HG03108 (cell line): ENCODE results near the gene ATP6V1G2.
"Not testable (repeated sequence)": the region's sequence is repeated elsewhere in the genome, so short reads cannot be mapped to it uniquely, and the experiment has no call there.

Source experiments
- ATAC-seq: cut with Tn5 transposase; IDR thresholded peaks from one replicate; pipeline ENCODE4 v1.9.1; 2021; ENCODE audit warnings: moderate library complexity; ENCODE audit not compliant: unreplicated experiment

ATP6V1G2 gene

DNA sequence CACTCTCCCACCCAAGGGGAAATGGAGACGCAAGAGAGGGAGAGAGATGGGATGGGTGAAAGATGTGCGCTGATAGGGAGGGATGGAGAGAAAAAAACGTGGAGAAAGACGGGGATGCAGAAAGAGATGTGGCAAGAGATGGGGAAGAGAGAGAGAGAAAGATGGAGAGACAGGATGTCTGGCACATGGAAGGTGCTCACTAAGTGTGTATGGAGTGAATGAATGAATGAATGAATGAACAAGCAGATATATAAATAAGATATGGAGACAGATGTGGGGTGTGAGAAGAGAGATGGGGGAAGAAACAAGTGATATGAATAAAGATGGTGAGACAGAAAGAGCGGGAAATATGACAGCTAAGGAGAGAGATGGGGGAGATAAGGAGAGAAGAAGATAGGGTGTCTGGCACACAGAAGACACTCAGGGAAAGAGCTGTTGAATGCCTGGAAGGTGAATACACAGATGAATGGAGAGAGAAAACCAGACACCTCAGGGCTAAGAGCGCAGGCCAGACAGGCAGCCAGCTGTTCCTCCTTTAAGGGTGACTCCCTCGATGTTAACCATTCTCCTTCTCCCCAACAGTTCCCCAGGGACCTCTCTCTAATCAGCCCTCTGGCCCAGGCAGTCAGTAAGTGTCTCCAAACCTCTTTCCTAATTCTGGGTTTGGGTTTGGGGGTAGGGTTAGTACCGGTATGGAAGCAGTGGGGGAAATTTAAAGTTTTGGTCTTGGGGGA, 29.7 kb upstream of the ATP6V1G2 start:
- no peak for ATAC-seq

DNA sequence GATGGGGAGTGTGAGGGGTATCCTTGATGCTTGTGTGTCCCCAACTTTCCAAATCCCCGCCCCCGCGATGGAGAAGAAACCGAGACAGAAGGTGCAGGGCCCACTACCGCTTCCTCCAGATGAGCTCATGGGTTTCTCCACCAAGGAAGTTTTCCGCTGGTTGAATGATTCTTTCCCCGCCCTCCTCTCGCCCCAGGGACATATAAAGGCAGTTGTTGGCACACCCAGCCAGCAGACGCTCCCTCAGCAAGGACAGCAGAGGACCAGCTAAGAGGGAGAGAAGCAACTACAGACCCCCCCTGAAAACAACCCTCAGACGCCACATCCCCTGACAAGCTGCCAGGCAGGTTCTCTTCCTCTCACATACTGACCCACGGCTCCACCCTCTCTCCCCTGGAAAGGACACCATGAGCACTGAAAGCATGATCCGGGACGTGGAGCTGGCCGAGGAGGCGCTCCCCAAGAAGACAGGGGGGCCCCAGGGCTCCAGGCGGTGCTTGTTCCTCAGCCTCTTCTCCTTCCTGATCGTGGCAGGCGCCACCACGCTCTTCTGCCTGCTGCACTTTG, 29.0 kb upstream of the ATP6V1G2 start, which contains the start of gene TNF:
Gene TNF, plus strand, starts transcription at position 231 of the 567 bp plus-strand sequence. Its CDS starts 177 bp downstream, at position 408.
- peak; percentile 18 for ATAC-seq

DNA sequence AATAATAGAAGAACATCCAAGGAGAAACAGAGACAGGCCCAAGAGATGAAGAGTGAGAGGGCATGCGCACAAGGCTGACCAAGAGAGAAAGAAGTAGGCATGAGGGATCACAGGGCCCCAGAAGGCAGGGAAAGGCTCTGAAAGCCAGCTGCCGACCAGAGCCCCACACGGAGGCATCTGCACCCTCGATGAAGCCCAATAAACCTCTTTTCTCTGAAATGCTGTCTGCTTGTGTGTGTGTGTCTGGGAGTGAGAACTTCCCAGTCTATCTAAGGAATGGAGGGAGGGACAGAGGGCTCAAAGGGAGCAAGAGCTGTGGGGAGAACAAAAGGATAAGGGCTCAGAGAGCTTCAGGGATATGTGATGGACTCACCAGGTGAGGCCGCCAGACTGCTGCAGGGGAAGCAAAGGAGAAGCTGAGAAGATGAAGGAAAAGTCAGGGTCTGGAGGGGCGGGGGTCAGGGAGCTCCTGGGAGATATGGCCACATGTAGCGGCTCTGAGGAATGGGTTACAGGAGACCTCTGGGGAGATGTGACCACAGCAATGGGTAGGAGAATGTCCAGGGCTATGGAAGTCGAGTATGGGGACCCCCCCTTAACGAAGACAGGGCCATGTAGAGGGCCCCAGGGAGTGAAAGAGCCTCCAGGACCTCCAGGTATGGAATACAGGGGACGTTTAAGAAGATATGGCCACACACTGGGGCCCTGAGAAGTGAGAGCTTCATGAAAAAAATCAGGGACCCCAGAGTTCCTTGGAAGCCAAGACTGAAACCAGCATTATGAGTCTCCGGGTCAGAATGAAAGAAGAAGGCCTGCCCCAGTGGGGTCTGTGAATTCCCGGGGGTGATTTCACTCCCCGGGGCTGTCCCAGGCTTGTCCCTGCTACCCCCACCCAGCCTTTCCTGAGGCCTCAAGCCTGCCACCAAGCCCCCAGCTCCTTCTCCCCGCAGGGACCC, 28.0 kb upstream of the ATP6V1G2 start:
- no peak for ATAC-seq

DNA sequence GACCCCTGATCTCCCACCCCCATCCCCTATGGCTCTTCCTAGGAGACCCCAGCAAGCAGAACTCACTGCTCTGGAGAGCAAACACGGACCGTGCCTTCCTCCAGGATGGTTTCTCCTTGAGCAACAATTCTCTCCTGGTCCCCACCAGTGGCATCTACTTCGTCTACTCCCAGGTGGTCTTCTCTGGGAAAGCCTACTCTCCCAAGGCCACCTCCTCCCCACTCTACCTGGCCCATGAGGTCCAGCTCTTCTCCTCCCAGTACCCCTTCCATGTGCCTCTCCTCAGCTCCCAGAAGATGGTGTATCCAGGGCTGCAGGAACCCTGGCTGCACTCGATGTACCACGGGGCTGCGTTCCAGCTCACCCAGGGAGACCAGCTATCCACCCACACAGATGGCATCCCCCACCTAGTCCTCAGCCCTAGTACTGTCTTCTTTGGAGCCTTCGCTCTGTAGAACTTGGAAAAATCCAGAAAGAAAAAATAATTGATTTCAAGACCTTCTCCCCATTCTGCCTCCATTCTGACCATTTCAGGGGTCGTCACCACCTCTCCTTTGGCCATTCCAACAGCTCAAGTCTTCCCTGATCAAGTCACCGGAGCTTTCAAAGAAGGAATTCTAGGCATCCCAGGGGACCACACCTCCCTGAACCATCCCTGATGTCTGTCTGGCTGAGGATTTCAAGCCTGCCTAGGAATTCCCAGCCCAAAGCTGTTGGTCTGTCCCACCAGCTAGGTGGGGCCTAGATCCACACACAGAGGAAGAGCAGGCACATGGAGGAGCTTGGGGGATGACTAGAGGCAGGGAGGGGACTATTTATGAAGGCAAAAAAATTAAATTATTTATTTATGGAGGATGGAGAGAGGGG, 27.1 kb upstream of the ATP6V1G2 start:
- no peak for ATAC-seq

DNA sequence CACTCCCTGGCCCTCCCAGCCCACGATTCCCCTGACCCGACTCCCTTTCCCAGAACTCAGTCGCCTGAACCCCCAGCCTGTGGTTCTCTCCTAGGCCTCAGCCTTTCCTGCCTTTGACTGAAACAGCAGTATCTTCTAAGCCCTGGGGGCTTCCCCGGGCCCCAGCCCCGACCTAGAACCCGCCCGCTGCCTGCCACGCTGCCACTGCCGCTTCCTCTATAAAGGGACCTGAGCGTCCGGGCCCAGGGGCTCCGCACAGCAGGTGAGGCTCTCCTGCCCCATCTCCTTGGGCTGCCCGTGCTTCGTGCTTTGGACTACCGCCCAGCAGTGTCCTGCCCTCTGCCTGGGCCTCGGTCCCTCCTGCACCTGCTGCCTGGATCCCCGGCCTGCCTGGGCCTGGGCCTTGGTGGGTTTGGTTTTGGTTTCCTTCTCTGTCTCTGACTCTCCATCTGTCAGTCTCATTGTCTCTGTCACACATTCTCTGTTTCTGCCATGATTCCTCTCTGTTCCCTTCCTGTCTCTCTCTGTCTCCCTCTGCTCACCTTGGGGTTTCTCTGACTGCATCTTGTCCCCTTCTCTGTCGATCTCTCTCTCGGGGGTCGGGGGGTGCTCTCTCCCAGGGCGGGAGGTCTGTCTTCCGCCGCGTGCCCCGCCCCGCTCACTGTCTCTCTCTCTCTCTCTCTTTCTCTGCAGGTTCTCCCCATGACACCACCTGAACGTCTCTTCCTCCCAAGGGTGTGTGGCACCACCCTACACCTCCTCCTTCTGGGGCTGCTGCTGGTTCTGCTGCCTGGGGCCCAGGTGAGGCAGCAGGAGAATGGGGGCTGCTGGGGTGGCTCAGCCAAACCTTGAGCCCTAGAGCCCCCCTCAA, 25.9 kb upstream of the ATP6V1G2 start, which contains the start of gene LTA:
Gene LTA, plus strand, starts transcription at position 249 of the 871 bp plus-strand sequence. Its CDS starts 454 bp downstream, at position 703.
- ATAC-seq = peak; percentile 25

DNA sequence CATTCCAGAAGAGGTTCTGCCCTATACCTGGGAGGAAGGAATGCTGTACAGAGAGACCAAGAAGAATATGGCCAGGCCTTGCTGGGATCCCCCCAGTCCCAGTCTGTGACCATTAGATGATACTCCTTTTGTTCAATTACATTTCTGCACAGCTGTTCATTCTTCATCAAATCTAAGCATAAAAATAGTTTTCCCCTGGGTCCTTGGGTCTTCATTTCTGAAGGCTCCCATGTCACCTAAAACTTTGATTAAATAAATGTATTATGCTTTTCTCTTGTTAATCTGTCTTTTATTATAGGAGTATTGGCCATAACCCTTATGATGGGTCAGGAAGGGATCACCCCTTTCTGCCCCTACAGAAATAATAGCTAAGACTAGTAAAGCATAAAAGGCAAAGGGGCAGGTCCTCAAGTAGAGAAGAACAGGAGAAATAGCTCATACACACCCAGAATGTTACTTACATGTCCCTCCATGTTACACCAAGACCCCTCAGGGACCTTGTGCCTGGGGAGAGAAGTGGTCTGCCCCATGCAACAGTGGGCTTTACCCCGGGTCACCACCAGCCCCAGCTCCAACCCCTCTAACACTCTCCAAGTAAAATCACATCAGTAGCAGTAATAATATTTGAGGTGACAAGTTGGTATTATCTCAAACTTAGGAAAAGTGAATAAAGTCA, 23.6 kb upstream of the ATP6V1G2 start:
- ATAC-seq = no peak

DNA sequence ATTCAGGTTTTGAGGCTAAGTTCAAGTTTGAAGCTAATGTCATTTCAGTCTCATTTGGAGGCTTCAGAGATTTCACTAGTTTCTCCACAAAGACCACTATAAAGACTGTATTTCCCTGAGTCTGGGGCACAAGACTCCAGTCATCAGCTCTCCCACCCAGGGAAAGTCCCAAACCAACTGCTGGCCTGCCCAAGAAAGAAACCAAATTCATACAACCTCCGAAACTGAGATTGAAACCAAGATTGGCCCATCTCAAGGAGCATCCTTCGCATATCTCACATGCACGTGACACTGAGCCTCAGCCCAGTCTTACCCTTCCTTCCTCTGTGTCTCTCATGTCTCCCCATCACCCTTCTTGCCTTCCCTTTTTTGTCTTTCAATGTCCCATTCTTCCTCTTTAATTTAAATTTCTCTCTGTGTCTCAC, 22.1 kb upstream of the ATP6V1G2 start:
- ATAC-seq = peak; percentile 46

DNA sequence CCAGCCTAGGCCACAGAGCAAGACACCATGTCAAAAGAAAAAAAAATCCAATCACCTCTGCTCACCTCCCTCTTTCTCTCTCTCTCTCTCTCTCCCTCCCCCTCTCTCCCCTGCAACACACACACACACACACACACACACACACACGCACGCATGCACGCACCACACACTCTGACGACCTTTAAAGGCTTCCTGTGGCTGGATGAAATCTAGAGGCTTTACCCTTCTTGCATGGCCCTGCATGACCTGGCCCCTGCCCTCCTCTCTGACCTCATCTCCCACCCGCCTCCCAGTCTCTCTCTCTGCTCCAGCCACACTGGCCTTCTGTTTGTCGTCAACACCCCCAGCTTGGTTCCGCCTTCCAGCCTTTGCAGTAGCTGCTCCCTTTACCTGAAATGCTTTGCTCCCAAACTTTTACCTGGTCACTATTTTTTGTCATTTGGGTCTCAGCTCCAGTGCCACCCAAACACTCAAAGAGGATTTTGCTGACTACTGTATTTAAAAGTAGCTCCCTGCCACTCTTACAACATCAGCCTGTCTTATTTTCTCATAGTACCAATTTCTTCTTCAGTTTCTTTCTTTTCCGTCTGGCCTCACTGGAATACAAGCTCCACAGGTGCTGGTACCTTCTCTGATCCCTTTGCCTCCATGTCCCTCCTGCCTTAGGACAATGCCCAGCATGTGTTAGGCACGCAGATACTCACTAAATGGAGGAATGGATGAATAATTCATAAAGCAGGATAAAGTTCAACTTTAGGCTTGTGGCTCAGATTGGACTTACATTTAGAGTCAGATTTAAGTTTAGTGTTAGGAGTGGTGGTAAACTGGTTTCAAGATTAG, 21.3 kb upstream of the ATP6V1G2 start:
- no peak for ATAC-seq

DNA sequence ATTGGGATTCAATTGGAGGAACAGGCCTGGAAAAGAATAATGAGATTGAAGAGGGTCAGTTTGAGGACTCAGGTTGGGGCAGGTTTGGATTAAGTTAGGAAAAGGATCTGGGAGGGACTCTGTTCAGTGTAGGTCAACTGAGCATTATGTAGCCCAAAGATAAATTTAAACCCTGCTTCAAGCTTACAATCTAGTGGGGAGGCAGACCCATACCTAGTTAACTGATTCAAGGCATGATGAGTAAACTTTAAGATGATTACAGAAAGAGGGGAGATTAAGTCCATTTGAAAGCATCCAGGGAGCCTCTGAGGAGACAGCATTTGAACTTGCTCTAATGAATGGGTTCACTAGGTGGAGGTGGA, 14.3 kb upstream of the ATP6V1G2 start:
- ATAC-seq = no peak

DNA sequence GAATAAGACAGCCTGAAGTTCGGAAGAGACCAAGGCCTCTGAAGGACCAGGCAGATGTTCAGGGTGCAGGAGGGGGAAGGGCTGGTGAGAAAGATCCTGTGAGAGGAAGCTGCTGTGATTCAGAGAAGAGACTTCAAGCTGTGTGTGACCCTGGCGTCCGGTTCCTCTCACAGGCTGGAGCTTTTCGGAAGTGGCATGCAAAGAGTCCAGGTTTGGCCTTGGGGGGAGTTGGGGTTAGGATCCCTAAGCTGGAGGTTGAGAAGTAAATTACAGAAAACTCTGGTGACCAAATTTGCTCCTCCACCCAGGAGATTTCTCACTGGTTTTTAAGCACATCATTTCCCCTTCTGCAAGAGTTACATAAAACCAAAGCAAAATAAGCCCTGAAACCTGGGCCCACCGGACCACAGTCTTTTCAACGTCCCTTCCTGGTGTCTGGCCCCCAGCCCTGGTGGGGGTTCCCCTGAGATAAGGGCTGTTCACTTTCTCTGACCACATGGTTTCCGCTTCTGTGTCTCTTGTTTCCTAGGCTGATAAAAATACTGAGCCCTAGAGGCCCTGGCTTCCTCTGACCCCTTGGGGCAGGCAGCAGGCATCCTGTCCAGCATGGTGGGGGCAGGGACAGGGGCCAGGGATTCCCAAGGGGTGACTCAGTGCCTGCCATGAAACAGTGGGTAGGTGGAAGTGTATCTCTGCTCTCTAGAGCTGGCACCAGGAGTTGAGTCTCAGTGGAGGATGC, 13.7 kb upstream of the ATP6V1G2 start:
- peak; percentile 63 for ATAC-seq

DNA sequence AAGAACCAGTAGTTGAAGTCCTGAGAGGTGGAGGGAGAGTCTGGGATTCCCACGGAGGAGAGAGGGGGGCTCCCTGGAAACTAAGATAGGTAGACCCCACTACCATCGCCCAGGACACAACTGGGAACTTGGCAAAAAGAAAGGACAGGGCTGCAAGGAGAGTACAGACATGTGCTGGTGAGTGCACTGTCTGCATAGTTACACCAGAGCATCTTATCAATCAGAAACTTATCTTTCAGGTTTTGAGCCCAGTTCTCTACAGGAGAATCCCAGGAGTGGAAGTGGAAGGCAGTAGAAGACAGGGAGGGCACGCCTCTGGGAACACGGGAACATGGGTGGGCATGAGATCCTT, 13.2 kb upstream of the ATP6V1G2 start:
- no peak for ATAC-seq

DNA sequence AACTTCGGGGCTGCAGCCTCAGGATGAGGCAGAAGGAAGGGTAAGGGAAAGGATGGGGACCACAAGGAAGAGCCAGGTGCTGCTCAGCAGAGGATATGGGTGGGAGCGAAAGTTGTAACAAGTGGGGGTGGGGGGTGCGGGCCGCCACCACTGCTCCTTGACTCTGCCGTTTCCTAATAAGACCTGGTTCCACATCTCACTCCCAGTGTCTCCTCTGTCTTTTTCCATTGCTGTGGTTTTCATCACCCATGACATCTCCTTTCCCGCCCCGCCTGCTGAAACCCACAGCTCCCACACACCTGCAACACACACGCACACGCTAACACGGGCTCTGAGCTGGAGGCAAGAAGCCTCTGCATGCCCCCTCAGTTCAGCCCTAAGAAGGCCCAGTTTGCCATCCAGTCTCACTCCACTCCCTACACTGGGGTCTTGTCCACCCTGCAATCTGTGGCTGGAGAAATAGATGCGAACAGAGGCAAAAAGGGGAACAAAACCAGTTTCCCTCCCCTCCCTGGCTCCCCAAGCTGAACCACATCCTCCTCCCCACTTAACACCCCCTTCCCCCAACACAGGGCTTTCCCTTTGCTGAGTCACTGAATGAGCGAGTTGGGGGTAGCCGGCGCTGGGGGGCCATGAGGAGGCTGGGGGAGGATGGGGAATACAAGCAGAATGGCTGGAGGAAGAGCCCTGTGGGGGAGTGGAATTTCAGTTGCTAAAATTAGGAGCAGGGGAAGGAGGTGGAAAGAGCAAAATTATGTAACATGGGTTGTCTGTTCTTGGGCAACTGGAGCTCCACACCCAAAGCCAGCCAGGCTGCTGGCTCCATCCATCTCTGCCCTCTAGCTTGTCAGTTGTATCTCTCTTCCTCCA, 12.5 kb upstream of the ATP6V1G2 start:
- no peak for ATAC-seq

DNA sequence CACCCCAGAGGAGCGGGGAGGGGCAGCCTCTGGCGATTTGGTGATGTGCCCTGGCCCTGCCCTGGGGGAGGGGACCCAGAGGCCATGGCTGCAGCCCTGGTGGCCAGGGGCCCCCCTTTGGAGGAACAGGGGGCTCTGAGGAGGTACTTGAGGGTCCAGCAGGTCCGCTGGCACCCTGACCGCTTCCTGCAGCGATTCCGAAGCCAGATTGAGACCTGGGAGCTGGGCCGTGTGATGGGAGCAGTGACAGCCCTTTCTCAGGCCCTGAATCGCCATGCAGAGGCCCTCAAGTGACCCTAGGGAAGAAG, 11.9 kb upstream of the ATP6V1G2 start:
- no peak for ATAC-seq

DNA sequence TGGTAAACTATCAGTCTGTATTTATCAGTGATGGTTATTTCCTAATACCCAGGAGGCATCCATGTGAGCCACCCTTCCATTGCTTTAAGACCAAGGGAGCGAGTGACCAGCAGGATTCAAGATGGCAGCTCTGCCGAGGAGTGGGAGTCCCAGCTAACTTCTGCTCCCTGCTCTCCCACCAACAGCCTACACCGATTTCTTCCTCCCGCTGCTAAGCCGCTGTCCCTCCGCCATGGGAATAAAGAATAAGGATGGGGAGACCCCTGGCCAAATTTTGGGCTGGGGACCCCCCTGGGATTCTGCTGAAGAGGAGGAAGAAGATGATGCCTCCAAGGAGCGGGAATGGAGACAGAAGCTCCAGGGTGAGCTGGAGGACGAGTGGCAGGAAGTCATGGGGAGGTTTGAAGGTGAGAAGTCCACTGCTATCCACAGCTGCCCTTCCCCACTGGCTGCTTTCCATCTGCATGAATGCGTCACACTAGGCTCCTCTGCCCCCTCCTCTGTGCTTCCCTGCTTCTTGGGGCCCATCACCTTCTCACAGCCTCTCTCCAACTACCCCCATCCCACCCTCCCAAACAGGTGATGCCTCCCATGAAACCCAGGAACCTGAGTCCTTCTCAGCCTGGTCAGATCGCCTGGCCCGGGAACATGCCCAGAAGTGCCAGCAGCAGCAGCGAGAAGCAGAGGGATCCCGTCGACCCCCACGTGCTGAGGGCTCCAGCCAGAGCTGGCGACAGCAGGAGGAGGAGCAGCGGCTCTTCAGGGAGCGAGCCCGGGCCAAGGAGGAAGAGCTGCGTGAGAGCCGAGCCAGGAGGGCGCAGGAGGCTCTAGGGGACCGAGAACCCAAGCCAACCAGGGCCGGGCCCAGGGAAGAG, 11.3 kb upstream of the ATP6V1G2 start:
- ATAC-seq = no peak

DNA sequence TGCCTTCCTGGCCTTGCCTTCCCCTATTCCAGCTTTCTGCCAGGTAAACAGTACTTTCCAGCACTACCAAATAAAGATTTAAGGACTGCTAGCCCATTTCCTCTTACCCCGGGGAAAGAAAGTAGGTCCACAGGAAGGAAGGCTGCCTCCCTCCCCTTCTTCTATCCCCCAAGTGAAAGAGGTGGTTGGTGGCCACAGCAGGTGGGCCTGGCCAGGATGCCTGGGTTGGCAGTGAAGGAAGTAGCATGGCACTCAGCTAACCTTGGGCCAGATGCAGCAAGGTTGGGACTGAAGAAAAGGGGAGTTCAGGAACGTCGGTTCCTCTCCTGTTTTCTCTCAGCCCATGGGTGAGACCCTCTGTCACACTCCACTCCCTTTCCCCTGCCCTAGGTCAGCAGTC, 9.9 kb upstream of the ATP6V1G2 start:
- no peak for ATAC-seq

DNA sequence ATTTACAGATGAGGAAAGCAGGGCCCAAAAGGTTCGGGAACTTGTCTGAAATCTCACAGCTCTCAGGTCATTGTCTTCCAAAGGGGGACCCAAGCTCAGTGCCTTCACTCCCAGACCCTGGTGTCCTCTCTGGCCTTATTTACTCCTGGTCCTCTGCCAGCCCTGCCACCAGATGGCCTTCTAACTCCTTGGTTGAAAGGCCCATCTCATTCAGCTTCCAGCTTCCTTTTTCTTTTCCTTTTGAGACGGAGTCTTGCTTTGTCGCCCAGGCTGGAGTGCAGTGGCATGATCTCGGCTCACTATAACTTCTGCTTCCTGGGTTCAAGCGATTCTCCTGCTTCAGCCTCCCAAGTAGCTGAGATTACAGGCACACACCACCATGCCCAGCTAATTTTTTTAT, 5.0 kb upstream of the ATP6V1G2 start:
- not testable (repeated sequence) for ATAC-seq
